Measurements from ENCODE around the gene CPNE6. TPM values are rescaled to one million over a fixed set of nuclear protein-coding genes. Genes with fewer than 3 reads are reported as not detected.
A peak's percentile ranks its signal among the peaks of the same experiment; 100 is the strongest.

The CPNE6 gene
- total RNA-seq, 4 donors from 2014 or later, result not detected

GRCh38 chr14:24098229-24098926, 27.0 kb downstream of the CPNE6 start:
- no peaks in the 10 kb centered on the region for H3K36me3 ChIP-seq
- H3K4me1 ChIP-seq, result peaks cover 10 to 13% of the 10 kb centered on the region in 2 donors
- DNase-seq (no peak), ATAC-seq (no peak)
- TF ChIP-seq CTCF (IDR thresholded peaks at IDR 0.05 in 4 of 5, conservative IDR thresholded peaks at IDR 0.05 in 1 of 5) (no peak), POLR2A (IDR thresholded peaks at IDR 0.05) (no peak)
- in situ Hi-C loops (cut with MboI; ENCODE audit: low sequenced_read_pairs in 4 of 4) (no loop called here), intact Hi-C loops (cut with DNase I; ENCODE audit: low total_unique reads) (no loop called here)
- no peaks in the 10 kb centered on the region for H3K9me3 ChIP-seq
- H3K27ac ChIP-seq, result no peak overlapping the region
- no peaks in the 10 kb centered on the region for H3K27me3 ChIP-seq
- no peak overlapping the region for H3K4me3 ChIP-seq

- ATAC-seq, result no peak
- peak in 1 of 2 donors; percentile 9 for DNase-seq
- Histone ChIP-seq H3K27me3 (no peaks in the 10 kb centered on the region), H3K9me3 (no peaks in the 10 kb centered on the region), H3K4me3 (no peak overlapping the region), H3K4me1 (peaks cover 9 to 10% of the 10 kb centered on the region in 2 donors), H3K27ac (no peak overlapping the region), H3K36me3 (no peaks in the 10 kb centered on the region)
- in situ Hi-C loops (cut with MboI; ENCODE audit: low sequenced_read_pairs in 4 of 4) (no loop called here), intact Hi-C loops (cut with DNase I; ENCODE audit: low total_unique reads) (no loop called here)
- TF ChIP-seq POLR2A (IDR thresholded peaks at IDR 0.05), result no peak
- no peak for TF ChIP-seq CTCF (IDR thresholded peaks at IDR 0.05 in 4 of 5, conservative IDR thresholded peaks at IDR 0.05 in 1 of 5)
These were observed 27.8 kb downstream of the CPNE6 start for GRCh38 chr14:24098927-24099813.

- TF ChIP-seq POLR2A (IDR thresholded peaks at IDR 0.05) (no peak), CTCF (IDR thresholded peaks at IDR 0.05 in 4 of 5, conservative IDR thresholded peaks at IDR 0.05 in 1 of 5) (no peak)
- H3K27me3 ChIP-seq, result no peaks in the 10 kb centered on the region
- peaks cover under 1 to 6% of the 10 kb centered on the region in 2 donors for H3K4me1 ChIP-seq
- H3K9me3 ChIP-seq, result no peaks in the 10 kb centered on the region
- intact Hi-C loops (cut with DNase I; ENCODE audit: low total_unique reads) (no loop called here), in situ Hi-C loops (cut with MboI; ENCODE audit: low sequenced_read_pairs in 4 of 4) (no loop called here)
- DNase-seq (no peak), ATAC-seq (no peak)
- no peak overlapping the region for H3K4me3 ChIP-seq
- H3K36me3 ChIP-seq, result no peaks in the 10 kb centered on the region
- H3K27ac ChIP-seq, result no peak overlapping the region
These were observed 29.0 kb downstream of the CPNE6 start for GRCh38 chr14:24100197-24100981.

- DNase-seq, result no peak
- no peak for TF ChIP-seq CTCF (IDR thresholded peaks at IDR 0.05 in 4 of 5, conservative IDR thresholded peaks at IDR 0.05 in 1 of 5)
- intact Hi-C loops (cut with DNase I; ENCODE audit: low total_unique reads) (no loop called here), in situ Hi-C loops (cut with MboI; ENCODE audit: low sequenced_read_pairs in 4 of 4) (no loop called here)
- Histone ChIP-seq H3K27ac (no peak overlapping the region), H3K4me1 (no peaks in the 10 kb centered on the region), H3K4me3 (no peak overlapping the region), H3K9me3 (no peaks in the 10 kb centered on the region), H3K27me3 (no peaks in the 10 kb centered on the region), H3K36me3 (no peaks in the 10 kb centered on the region)
- ATAC-seq, result no peak
These were observed 29.7 kb downstream of the CPNE6 start for GRCh38 chr14:24100982-24101494.
